GM18502 (cell line): ENCODE measurements around the gene RTP2.

Source experiments
- ATAC-seq: cut with Tn5 transposase; IDR thresholded peaks from one replicate; pipeline ENCODE4 v1.9.1; 2021; ENCODE audit warnings: mild to moderate bottlenecking; ENCODE audit not compliant: unreplicated experiment, poor library complexity

Gene RTP2, protein sequence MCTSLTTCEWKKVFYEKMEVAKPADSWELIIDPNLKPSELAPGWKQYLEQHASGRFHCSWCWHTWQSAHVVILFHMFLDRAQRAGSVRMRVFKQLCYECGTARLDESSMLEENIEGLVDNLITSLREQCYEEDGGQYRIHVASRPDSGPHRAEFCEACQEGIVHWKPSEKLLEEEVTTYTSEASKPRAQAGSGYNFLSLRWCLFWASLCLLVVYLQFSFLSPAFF

GRCh38 chr3:187702507-187703033 is at the start of gene RTP2:
Gene RTP2 (minus strand): TSS chr3:187702557. CDS start chr3:187702128, 429 bp downstream.
- ATAC-seq = no peak

GRCh38 chr3:187750513-187751123 is 48.3 kb upstream of the RTP2 start:
- ATAC-seq = no peak

- no peak for ATAC-seq
Measured at GRCh38 chr3:187750006-187750512, 47.7 kb upstream of the RTP2 start.

DNA sequence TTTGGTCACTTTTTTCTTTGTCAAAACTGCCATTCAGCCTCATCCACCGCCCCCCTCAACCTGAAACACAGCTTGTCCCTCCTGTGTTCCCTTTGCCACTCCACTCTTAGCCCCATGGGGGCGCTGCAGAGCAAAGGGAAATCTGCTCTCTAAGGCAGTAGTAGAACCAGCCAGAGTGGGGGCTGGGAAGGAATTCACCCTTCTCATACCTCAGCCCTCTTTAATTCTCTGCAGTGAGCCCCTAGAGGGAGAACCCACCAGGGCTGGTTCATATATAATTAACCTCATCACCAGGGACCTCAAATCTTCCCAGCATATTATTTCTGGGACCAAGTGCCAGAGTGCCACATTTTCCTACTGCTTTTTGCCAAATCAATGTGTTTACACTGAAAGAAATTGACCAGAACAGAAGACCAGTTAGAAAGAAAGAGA is 45.7 kb upstream of the RTP2 start:
- ATAC-seq = peak; percentile 42

- no peak for ATAC-seq
Measured at GRCh38 chr3:187747506-187747905, 45.1 kb upstream of the RTP2 start.

DNA sequence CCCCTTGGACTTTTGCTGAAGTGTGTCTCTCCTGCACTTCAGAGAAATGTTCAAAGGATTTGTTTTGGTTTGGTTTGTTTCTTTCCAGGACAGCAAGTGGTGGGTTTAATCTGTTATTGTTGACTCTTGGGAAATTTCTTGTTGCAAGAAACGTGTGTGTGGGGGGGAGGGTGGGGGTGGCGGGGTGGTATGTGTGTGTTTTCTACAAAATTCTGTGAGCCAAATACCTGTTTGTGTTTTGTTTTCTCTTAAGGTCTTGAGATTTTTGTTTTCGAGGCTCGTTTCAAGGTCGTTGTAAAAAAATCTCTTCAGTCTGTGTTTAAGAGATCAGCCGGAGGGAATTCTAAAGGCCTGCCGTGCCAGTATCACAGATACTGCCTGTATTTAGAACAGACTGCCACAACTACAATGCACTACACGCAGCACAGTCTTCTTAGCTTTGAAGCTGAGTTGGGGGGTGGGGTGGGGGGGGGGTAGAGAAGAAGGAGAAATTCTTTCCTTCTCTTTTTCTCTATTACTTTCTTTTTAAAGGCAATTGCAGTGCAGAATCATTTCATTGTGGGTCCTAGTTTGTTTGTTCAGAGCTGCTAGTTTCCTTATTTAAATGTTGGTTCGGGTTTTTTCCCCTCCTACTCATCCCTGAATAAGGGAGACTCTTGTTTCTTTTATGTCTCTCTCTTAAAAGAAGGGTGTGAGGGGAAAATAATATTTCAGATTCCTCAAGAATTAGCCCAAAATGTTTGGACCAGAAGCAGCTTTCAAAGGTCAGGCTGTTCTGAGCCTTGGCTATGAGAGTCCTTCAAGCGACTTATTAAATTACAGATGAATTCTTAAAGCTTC is 44.3 kb upstream of the RTP2 start:
- no peak for ATAC-seq

- ATAC-seq = no peak
Measured at GRCh38 chr3:187746059-187746441, 43.7 kb upstream of the RTP2 start.

DNA sequence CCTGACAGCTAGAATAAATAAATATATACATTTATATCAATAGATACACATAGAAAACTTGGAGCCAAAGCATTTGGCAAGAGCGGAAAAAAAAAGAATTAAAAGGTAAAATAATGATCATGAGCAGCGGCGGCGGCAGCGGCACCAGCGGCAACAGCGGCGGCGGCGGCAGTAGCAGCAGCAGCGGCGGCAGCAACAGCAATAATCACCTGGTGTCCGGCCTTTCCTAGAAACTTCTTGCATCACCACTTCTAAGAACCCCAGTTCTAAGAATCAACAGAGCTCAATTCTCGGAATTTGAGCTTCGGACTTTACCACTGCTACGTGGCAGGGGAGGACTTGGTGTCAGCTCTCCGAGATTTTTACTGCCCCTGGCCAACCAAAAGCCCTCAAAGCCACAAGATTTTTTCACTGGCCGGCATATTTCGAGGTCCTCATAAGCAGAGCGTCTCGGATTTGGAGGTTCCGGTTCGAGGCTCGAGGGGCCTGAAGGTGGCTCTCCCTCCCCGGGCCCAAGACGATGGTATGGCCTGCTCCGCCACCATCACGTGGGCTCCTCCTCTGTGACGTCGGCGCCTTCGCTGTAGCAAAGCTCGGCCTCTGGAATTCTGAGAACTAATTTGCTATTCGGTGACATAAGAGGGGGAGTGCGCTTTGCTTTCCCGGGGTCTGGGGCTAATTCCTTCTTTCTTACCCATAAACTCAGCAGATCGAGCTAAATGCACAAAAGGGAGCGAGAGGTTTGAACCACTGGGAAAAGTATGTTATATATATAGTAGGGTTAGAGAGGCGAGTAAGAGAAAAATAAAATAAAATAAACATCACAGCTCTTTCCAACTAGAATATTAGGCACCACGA is 43.1 kb upstream of the RTP2 start, which contains the start of gene BCL6:
Gene BCL6, minus strand, starts transcription at position 268 of the 858 bp plus-strand sequence. CDS start 11,775 bp downstream, outside the sequence.
- ATAC-seq = peak; percentile 82

- no peak for ATAC-seq
Measured at GRCh38 chr3:187744169-187745151, 42.1 kb upstream of the RTP2 start.

DNA sequence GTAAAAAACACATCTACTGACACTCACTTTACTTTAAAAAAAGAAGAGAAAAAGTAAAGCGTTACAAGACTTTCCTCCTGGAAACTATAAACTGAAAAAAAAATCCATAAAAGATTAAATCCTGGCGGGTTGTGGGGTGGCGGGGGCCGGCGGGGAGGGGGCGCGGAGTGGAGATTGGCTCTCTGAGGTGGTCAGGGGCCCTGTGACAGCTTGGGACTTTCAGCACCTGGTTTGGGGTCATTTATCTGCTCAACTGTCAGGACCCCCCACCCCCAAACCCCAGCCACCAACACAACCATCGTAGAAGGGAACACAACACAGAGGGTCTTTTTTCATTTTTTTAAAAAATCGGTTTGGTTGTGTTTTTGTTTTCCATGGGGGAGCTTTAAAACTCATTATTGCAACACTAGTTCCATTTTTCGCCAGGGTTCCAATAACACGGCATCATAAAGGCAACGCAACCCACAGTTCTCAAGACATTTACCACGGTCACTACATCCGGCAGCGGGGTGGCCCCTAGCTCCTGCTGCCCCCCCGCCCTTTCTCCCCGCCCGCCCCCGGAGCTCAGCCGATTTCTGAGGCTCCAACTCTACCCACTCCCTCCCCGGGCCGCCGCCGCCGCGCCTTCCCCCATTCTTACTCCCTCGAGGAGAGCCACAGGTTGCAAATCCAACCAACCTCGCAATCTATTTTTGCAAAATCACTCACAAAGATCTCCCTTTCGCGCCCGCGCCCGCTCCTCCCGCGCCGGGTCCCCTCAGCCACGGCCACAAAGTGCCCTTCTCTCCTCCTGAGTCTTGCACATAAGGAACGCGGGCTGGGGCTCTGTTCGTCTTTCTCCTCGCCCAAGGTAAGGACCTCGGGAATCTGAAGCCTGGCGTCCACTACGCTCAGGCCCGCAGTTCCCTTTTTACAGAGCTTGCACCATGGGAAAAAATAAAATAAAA is 41.1 kb upstream of the RTP2 start:
- no peak for ATAC-seq

- no peak for ATAC-seq
Measured at GRCh38 chr3:187742351-187743171, 40.2 kb upstream of the RTP2 start.

DNA sequence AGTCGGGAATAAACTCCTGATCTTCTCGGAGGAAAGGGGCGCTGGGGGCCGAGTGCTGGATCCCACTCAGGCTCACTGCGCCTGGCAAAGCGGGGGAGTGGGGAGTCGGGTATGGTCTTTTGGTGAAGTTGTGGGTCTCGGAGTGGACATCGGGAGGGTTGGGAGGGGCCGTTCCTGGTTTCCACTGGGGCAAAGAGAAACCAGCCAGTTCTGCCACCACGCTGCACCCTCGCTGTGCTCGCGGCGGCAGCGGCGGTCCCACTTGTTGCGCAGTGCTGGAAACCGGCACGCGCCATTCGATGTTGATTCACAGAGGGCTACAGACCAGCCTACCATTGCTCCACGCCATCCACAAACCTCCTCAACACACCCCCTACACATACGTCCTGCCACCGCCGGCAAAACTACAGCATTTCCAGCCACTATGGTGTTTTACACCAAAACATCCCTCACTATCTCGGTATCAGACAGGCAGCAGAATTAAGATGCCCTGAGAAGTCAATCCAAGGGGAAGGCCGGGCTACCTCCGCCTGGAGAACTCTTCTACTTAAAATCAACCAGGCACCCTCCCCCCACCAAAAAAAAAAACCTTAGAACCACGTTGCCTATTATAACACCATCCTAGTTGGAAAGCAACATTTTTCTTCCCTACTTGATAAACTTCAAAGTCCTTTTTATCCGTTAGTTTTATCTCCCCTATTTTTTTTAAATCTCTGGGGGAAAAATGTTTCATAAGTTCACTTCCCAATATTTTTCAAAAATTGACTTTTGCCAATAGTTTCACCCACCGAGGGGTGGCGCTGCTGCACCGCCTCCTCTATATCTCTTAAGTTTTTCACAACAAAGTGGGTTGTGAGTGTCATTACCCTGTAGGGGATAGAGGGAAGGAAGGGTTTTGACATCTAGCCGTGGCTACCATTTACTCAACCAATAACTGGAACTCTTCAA is 39.3 kb upstream of the RTP2 start:
- no peak for ATAC-seq

DNA sequence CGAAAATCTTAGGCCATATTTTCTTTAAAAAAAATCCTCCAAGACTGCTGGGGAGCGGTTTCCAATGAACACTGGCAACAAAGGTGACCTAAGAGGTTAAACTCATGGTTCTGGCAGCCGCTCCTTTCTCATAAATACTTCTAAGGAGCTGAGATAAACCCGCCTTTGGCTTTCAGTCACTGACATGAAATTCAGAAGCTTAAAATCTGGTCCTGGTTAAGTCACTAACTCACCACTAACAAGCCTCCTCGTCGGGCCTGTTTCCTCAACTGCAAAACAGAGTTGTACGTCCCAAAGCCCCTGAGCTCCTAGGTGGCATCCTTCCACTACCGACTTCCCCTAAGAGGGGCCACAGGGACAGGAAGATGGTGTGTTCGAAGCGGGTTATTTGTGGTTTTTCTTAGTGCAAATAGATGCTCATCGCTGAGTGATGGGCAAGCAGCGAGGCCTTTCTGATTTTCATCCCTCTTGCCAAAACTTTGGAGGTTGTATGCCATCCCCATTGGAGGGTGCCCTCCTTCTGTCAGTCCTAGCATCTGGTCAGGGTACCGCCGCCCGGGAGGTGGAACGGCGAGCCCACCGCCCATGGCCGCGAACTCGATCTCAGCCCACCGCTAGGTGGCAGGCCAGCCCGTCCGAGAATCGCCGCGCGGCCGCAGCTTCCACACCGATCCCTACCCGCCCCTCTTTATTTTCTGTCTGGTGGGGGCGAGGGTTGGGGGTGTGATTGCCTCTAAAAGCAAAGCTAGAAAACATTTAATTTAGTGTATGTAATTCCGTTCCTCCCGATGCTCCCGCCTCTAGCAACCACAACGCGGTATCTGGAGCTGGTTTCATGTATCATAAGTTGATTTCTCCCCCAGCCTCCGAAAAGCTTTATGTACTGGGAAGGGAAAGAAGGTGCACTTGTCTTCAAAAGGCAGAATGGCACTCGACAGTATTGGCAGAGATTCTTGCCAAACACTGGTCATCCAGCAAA is 38.4 kb upstream of the RTP2 start:
- ATAC-seq = no peak

DNA sequence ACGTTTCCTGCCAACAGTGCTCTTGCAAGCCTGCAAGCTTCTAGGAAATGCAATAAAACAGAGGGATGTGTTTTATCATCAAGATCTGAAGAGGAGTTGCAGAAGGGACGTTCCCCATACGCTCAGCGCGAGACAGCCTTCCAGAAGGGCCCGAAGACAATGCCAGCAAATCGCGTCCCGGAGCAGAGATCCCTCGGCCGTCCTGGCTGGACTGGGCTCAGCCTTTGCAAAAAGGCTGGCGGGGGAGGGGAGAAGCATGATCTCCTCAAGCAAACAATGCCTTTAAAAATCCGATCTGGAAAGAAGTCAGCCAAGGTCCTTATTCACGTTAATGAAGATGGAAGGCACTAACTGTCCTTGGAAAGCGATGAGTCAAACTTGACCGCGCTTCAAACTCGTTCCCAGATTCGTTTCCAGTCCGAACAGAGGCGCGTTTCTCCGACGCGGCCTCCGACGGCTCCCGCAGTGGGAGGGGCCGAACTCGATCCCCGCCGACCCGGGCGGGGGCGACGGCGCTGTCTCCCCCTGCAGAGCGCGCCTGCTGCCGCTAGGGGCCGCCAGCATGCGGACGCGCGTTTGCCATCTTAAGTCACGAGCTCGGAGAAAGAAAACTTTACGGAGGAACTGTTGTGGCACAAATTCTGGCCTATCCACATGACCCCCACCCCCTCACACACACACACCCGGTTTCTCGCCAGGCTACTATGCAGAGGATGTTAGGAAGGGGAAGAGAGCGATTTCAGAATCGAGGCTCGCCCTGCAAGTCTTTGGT is 37.4 kb upstream of the RTP2 start:
- no peak for ATAC-seq
